Skeletal muscle satellite cell (primary cell): ENCODE data around the gene TTI1.
A peak's percentile ranks its signal among the peaks of the same experiment; 100 is the strongest.

ENCODE experiments used
- H3K27me3 ChIP-seq: 2 replicates; pipeline ENCODE4 v1.7.0; 2013; ENCODE audit warnings: low read length; ENCODE audit not compliant: control insufficient read depth, insufficient read depth
- H3K36me3 ChIP-seq: 2 replicates; pipeline ENCODE4 v1.7.0; 2013; ENCODE audit warnings: mild to moderate bottlenecking, control low read depth, low read length; ENCODE audit not compliant: insufficient read depth
- H3K4me1 ChIP-seq: 2 replicates; pipeline ENCODE4 v1.7.0; 2013; ENCODE audit warnings: low read length; ENCODE audit not compliant: control insufficient read depth, insufficient read depth
- H3K4me2 ChIP-seq: 2 replicates; pipeline ENCODE4 v1.7.0; 2013; ENCODE audit warnings: mild to moderate bottlenecking, low read length
- H3K4me3 ChIP-seq: 2 replicates; pipeline ENCODE4 v1.7.0; 2013; ENCODE audit warnings: low read length
- H3K9ac ChIP-seq: 2 replicates; pipeline ENCODE4 v1.7.0; 2013; ENCODE audit warnings: mild to moderate bottlenecking, low read depth, low read length, moderate library complexity
- H3K9me3 ChIP-seq: replicated peaks from 2 replicates; pipeline ENCODE4 v1.7.0; 2013; ENCODE audit warnings: mild to moderate bottlenecking, control low read depth, low read length

Gene TTI1

DNA sequence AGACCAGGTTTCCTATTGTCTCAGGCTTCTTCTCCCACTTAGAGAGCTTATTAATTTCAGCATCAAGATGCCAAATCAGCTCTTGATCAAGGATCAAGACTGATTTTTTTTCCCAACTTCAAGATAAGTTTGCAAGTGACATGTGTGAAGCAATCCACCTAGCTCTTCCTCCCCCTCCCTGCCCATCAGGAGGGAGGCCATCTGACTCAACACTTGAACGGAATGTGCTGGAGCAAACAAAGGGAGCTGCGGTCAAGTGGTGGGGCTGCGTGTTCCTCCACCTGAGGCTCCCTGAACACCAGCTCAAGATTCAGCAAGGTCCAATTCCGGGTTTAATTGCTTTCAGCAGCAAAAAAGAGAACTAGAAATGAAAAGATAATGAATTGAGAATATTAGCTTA is 38.7 kb downstream of the TTI1 start:
- Histone ChIP-seq H3K36me3 (peaks cover 38% of the 10 kb centered on the region), H3K4me2 (peak overlapping the region; percentile 28), H3K4me3 (no peak overlapping the region), H3K9ac (no peak overlapping the region), H3K4me1 (peaks cover 50% of the 10 kb centered on the region), H3K9me3 (no peaks in the 10 kb centered on the region), H3K27me3 (no peaks in the 10 kb centered on the region)

- H3K27me3 ChIP-seq: no peaks in the 10 kb centered on the region
- H3K36me3 ChIP-seq: peaks cover 23% of the 10 kb centered on the region
- H3K9ac ChIP-seq: peak overlapping the region; percentile 56
- H3K4me1 ChIP-seq: peaks cover 63% of the 10 kb centered on the region
- no peak overlapping the region for H3K4me3 ChIP-seq
- H3K4me2 ChIP-seq: no peak overlapping the region
- no peaks in the 10 kb centered on the region for H3K9me3 ChIP-seq
Measured at GRCh38 chr20:37992802-37993409, 40.4 kb downstream of the TTI1 start.

GRCh38 chr20:37991908-37992307 is 41.3 kb downstream of the TTI1 start:
- no peak overlapping the region for H3K4me3 ChIP-seq
- no peak overlapping the region for H3K9ac ChIP-seq
- peaks cover 17% of the 10 kb centered on the region for H3K36me3 ChIP-seq
- H3K27me3 ChIP-seq: no peaks in the 10 kb centered on the region
- peaks cover 73% of the 10 kb centered on the region for H3K4me1 ChIP-seq
- no peak overlapping the region for H3K4me2 ChIP-seq
- H3K9me3 ChIP-seq: no peaks in the 10 kb centered on the region

GRCh38 chr20:37991157-37991866 is 41.9 kb downstream of the TTI1 start:
- Histone ChIP-seq H3K27me3 (no peaks in the 10 kb centered on the region), H3K4me3 (no peak overlapping the region), H3K36me3 (peaks cover 11% of the 10 kb centered on the region), H3K9ac (peak overlapping the region; percentile 49), H3K9me3 (no peaks in the 10 kb centered on the region), H3K4me2 (peak overlapping the region; percentile 44), H3K4me1 (peaks cover 79% of the 10 kb centered on the region)

- no peaks in the 10 kb centered on the region for H3K27me3 ChIP-seq
- H3K9ac ChIP-seq: peak overlapping the region; percentile 75
- H3K36me3 ChIP-seq: peaks cover 5% of the 10 kb centered on the region
- peak overlapping the region; percentile 44 for H3K4me2 ChIP-seq
- no peaks in the 10 kb centered on the region for H3K9me3 ChIP-seq
- no peak overlapping the region for H3K4me3 ChIP-seq
- H3K4me1 ChIP-seq: peaks cover 79% of the 10 kb centered on the region
Measured at GRCh38 chr20:37990571-37991151, 42.6 kb downstream of the TTI1 start.

GRCh38 chr20:37989601-37990295 is 43.5 kb downstream of the TTI1 start:
- Histone ChIP-seq H3K9me3 (no peaks in the 10 kb centered on the region), H3K36me3 (no peaks in the 10 kb centered on the region), H3K9ac (peak overlapping the region; percentile 75), H3K27me3 (no peaks in the 10 kb centered on the region), H3K4me2 (peak overlapping the region; percentile 44), H3K4me3 (no peak overlapping the region), H3K4me1 (peaks cover 76% of the 10 kb centered on the region)

- Histone ChIP-seq H3K9me3 (no peaks in the 10 kb centered on the region), H3K9ac (no peak overlapping the region), H3K4me2 (no peak overlapping the region), H3K4me3 (no peak overlapping the region), H3K36me3 (no peaks in the 10 kb centered on the region), H3K27me3 (no peaks in the 10 kb centered on the region), H3K4me1 (peaks cover 67% of the 10 kb centered on the region)
Measured at GRCh38 chr20:37988306-37988954, 44.8 kb downstream of the TTI1 start.

DNA sequence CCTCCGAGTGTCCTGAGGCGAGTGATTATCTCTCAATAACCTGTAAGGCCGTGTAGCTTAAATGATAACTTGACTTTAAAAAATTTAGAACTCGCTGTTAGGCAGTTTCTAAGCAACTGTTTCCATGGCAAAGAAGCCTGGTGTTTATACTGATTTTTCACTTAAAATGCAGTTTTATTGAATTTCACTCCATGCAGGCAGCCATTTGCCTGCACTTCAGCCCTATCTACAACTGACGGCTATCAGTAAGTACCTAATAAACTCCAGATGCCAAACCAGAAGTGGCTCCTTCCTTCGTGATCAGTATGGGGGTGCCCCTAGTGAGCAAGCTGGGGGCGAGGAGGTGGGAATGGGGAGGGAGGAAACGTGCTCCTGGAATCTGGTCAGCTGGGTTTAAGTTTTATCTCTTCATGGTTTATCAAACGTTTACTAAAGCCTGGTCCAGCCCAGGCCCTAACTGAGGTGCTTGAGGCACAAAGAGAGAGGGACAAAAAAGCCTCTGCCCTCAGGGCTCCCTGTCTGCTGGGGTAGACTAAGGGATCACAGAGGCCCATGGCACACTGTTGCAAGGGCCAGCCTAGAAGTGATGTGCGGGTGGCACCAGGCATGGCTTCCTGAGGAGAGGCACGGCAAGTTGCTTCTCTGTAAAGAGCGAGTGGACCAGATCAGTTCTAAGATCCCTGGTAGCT is 45.5 kb downstream of the TTI1 start:
- Histone ChIP-seq H3K4me1 (peaks cover 62% of the 10 kb centered on the region), H3K36me3 (no peaks in the 10 kb centered on the region), H3K27me3 (no peaks in the 10 kb centered on the region), H3K9me3 (no peaks in the 10 kb centered on the region), H3K9ac (peak overlapping the region; percentile 26), H3K4me3 (no peak overlapping the region), H3K4me2 (no peak overlapping the region)

- peaks cover 54% of the 10 kb centered on the region for H3K4me1 ChIP-seq
Measured at GRCh38 chr20:37986873-37987601, 46.2 kb downstream of the TTI1 start.

DNA sequence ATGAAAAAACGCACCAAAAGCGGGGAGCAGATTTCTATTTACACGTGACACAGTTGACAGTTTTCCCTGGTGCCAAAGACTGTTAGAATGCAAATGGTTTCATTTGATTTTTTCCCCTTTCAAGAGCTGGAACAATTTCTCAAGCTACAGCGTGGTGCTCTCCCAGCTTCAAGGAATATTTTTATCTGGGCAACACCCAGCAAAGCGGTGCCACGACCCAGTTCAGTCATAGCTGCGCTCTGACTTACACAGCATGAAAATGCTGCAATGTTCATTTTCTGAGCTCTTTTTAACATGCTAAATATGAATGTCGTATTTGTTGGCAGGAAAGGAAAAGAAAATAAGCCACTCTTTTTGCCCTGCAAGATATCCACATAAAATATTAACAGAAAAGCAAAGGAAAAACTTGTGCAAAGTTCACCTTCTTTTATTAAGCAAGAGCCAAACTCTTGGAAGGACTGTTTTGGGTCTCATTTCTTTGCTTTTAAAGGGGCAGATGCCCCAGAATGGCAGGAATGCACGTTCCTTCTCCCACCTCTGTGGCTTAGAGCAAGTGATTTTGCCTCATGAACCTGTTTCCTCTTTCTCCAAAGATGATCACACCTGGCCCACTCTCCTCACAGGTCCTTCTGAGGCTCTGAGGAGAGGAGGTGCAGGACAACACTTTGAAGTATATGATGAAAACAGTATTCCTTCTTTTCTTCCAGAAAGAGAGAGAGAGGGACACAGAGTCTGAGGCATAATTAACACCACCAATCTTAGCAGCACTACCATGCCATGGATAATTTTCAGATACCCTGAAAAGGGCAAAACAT is 47.0 kb downstream of the TTI1 start:
- Histone ChIP-seq H3K9ac (no peak overlapping the region), H3K4me1 (peaks cover 47% of the 10 kb centered on the region), H3K9me3 (no peaks in the 10 kb centered on the region), H3K4me3 (no peak overlapping the region), H3K36me3 (peaks cover 4% of the 10 kb centered on the region), H3K27me3 (no peaks in the 10 kb centered on the region), H3K4me2 (no peak overlapping the region)

More at GRCh38 chr20:37986873-37987601, 46.2 kb downstream of the TTI1 start:
- no peak overlapping the region for H3K4me2 ChIP-seq
- H3K27me3 ChIP-seq: no peaks in the 10 kb centered on the region
- peak overlapping the region; percentile 26 for H3K9ac ChIP-seq
- no peaks in the 10 kb centered on the region for H3K9me3 ChIP-seq
- no peaks in the 10 kb centered on the region for H3K36me3 ChIP-seq
- no peak overlapping the region for H3K4me3 ChIP-seq
